A673 (cell line): ENCODE results near the gene CDH4.

ENCODE experiments used
- EZH2 ChIP-seq: fragments of 200-600 bp; sonication (generic); IDR thresholded peaks from 2 replicates; pipeline ENCODE4 v1.6.1; 2017; ENCODE audit warnings: borderline replicate concordance, low read depth, mild to moderate bottlenecking, mixed read lengths, antibody characterized with exemption, low read length; ENCODE audit not compliant: poor library complexity, severe bottlenecking
- TF ChIP-seq, protein P1 (sequence below): fragments of 300-800, 200-600 bp; sonication (generic); conservative IDR thresholded peaks from 2 replicates; pipeline ENCODE4 v1.5.1; 2017; ENCODE audit warnings: low read depth, mild to moderate bottlenecking, antibody characterized with exemption, low read length, moderate library complexity, mixed read lengths

DNA sequence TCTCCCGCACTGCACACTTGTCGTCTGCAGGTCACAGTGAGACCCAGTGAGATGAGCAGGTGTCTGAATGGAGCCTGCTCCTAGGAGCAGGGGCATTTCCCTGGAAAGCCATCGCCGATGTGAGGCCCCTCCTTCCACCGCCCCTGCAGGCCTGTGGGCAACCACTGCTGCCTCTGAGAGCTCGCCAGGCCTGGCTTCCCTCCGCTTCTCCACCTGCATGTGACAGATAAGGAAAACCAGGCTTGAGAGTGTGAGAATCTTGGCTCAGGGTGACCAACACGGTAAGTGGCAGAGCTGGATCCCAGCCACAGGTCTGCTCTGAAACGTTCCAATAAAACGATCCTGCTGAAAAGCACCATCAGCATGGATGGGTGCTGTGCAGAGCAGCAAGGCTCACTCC is 332.8 kb downstream of the CDH4 start:
- TF ChIP-seq, protein P1, sequence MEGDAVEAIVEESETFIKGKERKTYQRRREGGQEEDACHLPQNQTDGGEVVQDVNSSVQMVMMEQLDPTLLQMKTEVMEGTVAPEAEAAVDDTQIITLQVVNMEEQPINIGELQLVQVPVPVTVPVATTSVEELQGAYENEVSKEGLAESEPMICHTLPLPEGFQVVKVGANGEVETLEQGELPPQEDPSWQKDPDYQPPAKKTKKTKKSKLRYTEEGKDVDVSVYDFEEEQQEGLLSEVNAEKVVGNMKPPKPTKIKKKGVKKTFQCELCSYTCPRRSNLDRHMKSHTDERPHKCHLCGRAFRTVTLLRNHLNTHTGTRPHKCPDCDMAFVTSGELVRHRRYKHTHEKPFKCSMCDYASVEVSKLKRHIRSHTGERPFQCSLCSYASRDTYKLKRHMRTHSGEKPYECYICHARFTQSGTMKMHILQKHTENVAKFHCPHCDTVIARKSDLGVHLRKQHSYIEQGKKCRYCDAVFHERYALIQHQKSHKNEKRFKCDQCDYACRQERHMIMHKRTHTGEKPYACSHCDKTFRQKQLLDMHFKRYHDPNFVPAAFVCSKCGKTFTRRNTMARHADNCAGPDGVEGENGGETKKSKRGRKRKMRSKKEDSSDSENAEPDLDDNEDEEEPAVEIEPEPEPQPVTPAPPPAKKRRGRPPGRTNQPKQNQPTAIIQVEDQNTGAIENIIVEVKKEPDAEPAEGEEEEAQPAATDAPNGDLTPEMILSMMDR = no peak
- no peak for TF ChIP-seq EZH2
